DMS53 (cell line): ENCODE measurements around the gene NSMCE1.
"Not testable (repeated sequence)": the region's sequence is repeated elsewhere in the genome, so short reads cannot be mapped to it uniquely, and the experiment has no call there.

Experiments used
- DNase-seq: peaks from one replicate; lab custom pipeline; 2025; lab: John Stamatoyannopoulos, UW

The NSMCE1 gene

DNA sequence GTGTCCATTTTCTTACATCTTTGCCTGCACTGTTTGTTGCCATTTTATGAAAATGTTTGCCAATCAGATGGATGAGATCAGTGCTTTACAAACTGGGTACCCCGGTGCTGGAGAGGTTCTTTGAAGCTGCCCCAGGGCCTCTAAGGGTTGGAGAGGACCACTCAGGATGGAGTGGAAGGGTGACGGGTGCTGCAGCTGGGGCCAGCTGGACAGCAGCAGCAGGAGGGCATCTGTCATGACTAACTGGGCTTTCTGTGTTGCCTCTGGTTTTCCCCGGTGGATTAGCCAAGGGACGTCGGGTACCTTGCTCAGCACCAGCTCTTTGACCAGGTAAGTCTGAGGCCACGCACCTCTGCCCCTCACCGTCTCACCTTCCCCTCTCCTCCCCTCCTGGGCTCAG, 52.9 kb downstream of the NSMCE1 start:
- DNase-seq, result no peak

DNA sequence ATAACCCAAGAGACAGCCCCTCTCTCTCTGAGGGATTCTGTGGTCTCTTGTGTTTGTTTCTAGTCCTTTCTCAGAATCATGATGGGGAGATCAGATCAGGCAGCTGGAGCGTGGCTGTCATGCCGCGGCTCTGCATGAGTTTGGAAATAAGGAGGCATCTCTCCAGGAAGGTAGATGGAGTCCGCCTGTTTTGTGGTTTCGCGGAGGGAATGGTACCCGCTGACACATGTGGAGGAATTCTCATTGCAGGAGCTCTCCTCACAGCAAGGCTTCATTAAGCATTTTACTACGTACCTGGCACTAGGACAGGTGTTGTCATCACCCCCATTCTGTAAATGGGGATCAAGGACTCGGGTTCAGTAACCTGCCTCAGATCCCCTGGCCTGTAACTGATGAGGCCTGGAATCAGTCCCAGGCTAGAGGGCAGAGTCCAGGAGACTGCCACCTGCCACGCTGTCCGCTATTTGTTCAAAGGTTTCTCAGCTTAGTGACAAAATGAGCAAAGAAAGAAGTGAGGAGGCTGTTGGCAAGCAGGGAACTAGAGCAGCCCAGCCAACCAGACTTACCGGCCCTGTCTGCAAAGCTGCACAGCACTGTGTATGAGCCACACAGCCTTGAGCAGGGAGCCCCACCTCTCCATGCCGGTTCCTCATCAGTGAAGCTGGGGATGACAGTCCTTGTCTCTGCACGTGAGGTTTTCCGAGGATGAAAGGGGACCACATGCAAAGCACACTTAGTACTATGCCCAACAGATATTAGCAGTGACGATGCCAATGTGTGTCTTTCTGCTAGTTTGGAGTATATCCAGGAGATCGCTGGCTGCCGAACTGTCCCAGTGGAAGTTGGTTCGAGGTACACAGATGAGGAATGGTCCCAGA, 54.2 kb downstream of the NSMCE1 start:
- DNase-seq, result peak; percentile 3

DNA sequence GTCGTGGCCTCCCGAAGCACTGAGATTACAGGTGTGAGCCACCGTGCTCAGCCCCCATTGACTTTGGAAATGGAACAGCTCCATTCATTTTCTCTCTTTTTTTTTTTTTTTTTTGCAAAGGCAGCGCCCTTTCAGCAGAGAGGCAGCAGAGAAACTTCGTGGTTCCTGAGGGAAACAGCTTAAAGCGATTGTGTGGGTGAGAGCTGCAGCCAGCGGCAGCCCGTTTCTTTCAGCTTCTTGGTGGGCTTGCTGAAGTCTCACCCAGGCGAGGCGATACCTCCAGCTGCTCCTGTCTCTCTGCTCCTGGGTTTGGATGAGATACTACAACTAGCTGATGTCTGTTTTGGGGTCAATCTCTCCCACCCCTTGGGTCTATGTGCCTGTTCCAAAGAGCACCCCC, 57.5 kb downstream of the NSMCE1 start:
- no peak for DNase-seq

DNA sequence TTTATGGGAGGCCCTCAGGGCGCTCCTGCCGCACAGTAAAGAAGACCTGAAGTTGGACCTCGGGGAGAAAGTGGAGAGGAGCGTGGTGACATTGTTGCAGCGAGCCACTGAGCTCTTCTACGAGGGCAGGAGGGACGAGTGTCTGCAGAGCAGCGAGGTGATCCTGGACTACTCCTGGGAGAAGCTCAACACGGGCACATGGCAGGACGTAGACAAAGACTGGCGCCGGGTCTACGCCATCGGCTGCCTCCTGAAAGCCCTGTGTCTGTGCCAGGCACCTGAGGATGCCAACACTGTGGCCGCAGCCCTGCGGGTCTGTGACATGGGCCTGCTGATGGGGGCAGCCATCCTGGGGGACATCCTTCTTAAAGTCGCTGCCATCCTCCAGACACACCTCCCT, 58.4 kb downstream of the NSMCE1 start:
- no peak for DNase-seq

DNA sequence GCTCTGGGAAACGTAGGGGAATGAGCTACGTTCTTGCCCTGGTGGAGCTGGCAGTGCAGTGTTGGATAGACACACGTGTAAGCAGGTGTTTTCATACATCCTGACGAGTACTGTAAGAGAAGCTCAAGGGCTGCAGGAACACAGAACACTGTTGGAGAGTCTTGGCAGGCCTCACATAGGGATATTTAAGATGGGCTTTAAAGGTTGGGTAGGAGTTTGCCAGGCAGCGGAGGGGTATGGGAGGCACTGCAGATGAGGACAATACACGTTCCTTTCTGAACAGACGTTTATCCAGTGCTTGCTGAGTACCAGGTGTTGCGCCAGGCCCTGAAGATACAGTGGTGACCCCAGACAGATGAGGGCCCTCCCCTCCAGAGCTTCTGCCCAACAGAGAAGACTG, 59.0 kb downstream of the NSMCE1 start:
- no peak for DNase-seq

DNA sequence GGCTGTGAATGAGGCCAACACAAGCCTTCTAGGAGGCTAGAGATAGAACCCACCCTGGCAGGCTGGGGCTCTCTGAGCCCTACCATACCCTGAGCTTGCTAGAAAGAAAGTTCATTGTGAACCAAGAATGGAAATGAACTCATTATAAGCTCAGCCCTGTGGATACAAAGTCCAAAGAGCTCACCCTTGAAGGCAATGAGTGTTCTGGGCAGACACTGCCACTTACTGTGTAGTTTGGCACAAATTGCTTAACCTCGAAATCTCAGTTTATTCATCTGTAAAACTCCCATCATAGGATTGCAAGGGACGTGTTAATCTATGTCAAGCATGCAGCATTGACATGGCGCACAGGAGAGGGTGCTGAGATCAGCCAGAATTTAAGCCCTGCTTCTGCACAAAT, 59.8 kb downstream of the NSMCE1 start:
- no peak for DNase-seq

DNA sequence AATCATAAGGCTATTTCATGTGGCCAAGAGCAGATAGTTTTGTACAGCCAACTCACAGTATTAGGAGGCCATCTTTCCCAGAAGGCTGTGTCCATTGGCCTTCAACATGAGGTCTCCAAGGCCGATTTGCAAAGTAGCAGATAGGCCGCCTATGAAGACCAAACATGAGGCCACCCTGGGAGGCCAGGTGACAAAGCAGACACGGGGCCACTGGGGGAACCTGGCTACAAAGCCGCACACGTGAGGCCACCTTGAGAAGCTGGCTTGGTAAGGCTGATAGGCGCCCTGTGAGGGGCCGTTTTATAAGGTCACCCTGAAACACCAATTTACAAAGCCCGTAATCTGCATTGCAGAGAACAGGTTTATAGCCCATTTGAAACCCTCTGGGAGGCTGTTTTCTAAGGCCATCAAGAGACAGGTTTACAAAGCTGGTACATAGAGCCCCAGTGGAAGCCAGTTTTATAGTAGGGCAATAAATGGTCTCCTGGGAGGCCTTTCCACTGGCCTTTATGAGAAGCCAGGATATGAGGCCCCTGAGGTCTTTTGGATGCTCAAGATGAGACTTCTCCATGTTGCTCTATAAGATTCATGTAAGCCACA, 60.4 kb downstream of the NSMCE1 start:
- DNase-seq, result no peak

DNA sequence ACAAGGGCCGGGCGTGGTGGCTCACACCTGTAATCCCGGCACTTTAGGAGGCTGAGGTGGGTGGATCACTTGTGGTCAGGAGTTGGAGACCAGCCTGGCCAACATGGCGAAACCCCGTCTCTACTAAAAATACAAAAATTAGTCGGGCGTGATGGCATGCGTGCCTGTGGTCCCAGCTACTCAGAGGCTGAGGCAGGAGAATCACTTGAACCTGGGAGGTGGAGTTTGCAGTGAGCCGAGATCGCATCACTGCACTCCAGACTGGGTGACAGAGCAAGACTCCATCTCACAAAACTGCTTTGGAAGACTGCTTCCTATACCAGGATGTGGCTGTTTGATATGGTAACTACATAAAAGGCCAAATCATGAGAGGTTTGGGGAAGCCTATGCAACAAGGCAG, 61.5 kb downstream of the NSMCE1 start:
- not testable (repeated sequence) for DNase-seq

DNA sequence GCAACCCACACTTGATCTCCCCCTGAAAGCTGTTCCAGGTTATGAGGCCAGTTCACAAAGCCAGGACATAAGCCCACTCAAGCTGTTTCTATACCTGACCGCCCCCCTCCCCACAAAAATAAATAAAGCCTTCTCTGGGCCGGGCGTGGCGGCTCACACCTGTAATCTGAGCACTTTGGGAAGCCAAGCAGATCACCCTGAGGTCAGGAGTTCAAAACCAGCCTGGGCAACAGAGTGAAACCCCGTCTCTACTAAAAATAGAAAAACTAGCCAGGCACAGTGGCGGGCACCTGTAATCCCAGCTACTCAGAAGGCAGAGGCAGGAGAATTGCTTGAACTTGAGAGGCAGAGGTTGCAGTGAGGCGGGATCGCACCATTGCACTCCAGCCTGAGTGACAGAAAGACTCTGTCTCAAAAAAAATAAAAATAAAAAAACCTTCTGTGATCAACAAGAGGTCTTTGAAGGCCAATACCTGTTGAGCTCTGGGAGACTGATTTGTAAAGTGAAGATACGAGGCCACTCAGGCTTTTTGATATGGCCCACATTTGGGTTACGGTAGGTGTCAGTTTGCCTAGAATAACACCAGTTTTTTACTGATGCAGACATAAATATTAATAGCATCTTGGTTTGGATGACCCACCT, 63.0 kb downstream of the NSMCE1 start:
- no peak for DNase-seq

DNA sequence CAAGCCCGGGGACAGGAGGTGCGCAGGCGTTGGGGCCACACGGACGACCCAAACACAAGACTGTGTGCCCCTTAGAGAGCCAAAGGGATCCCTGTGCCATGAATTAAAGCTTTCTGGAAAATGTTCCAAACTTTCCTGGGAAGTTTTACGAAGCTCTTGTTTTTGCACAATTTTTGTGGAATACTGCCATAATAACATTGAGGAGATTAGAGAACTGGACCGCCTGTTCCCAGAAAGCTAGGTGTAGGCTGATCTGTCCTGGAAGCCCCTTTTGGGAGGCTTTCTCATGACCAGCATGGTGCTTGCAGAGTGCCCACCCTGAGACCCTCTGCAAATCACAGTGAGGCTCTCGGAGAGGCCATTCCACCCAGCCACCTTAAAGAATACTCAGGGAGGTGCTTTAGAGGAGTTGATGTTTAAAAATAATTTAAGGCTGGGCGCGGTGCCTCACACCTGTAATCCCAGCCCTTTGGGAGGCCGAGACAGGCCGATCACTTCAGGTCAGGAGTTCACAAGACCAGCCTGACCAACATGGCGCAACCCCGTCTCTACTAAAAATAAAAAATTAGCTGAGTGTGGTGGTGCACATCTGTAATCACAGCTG, 64.2 kb downstream of the NSMCE1 start:
- DNase-seq, result no peak

DNA sequence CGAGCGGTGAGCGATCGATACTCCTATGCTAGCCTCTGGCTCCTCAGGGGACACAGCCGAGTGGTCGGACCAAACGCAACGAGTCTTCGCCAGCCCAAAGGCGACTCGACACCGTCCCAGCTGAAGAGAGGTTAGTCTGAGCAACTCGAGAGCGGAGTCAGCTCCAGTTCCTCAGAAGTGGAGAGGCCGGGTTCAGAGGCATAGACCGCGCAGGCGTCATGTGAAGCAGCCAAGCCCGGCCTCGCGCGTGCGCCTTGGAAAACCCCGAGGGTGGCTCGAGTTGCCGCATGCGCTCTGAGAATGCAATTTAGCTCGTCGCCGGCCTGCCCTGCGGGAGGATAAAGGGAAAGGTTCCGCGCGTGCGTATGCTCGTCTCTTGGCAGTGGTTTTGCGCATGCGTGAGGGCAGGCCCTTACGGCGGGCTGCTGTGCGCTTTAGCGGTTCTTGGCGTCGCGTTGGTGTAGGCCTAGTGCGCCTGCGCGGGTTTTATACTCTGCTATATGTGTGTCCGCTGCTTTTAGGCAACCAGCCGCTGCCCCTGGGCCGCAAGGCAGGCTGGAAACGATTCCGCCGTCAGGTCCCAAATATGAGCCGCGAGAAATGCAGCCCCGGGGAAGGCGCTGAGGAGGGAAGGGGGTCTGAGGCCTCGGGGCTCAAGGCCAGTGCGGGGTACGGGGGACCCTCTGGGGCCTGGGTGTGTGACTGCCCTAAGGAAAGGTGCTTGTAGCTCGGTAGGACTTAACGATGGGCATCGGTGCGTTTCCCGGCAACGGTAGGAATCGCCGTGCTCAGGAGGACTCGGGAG, 64.9 kb downstream of the NSMCE1 start, which contains the start of gene KDM8:
KDM8 (plus strand) TSS at position 20 of the 805 bp plus-strand sequence. CDS start 6,598 bp downstream, outside the sequence.
- peak; percentile 99 for DNase-seq

DNA sequence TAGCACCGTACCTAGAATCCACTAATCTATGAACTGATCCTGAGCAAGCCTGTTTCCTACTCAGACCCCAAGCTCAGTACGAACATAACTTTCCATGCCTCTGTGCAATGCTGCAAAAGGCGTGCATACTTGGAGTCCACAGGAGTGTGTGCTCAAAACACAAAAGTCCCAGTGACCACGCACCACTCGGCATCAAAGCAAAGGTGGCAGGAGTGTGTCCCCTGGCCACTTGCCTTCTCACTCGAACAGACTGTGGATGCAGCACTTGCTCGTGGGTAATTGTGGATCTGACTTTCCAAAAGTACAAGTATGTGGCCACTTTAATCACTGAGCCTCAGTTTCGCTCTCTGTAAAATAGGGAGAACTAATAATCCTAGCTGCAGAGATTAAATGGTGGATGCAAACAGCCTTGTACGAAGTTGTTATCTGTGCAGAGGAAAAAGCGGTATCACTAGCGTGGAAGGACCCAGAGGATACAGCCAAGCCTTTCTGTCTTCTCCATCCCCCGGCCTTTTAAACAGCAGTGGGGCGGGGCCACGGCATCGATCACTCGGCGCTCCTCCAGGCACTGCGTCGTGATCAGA, 65.6 kb downstream of the NSMCE1 start:
- peak; percentile 94 for DNase-seq

DNA sequence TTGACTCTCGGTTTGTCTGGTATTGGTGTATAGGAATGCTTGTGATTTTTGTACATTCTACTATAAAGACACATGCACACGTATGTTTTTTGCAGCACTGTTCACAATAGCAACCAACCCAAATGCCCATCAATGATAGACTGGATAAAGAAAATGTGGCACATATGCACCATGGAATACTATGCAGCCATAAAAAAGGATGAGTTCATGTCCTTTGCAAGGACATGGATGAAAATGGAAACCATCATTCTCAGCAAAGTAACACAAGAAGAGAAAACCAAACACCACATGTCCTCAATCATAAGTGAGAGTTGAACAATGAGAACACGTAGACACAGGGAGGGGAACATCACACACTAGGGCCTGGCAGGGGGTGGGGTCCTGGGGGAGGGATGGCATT, 67.7 kb downstream of the NSMCE1 start:
- not testable (repeated sequence) for DNase-seq

DNA sequence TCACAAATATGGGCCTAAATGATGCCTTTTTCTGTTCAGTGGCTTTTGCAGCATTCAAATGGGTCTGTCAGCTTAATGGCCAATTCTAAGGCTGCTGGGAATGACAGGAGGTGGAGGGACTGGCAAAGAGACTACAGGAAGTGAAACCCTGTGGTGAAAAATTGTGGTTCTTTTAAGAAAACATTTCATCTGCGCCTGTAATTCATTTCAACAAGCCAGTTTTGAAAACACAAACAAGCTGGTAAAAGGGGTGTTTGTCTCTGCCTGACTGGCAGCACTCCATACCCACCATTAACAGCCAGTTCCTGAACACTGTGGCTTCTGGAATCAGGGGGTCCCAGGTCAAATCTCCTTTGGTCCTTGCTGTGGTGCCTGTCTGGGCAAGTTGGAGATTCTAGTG, 68.8 kb downstream of the NSMCE1 start:
- no peak for DNase-seq

DNA sequence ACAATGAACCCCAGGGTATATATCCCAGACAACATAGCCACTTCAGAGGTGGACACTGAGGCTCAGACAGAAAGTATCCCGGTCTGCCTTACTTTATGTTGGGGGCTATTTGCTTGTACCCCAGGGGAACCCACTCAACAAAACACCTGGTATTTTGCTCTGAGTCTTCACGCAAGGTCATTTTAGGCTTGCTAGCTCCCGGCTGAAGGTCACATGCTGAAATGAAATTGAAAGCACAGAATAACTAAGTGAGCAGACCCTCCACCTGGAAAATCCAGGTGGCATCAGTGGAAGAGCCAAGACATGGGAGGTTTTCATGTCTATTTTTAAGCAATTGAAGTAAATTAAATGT, 69.4 kb downstream of the NSMCE1 start:
- DNase-seq, result no peak

DNA sequence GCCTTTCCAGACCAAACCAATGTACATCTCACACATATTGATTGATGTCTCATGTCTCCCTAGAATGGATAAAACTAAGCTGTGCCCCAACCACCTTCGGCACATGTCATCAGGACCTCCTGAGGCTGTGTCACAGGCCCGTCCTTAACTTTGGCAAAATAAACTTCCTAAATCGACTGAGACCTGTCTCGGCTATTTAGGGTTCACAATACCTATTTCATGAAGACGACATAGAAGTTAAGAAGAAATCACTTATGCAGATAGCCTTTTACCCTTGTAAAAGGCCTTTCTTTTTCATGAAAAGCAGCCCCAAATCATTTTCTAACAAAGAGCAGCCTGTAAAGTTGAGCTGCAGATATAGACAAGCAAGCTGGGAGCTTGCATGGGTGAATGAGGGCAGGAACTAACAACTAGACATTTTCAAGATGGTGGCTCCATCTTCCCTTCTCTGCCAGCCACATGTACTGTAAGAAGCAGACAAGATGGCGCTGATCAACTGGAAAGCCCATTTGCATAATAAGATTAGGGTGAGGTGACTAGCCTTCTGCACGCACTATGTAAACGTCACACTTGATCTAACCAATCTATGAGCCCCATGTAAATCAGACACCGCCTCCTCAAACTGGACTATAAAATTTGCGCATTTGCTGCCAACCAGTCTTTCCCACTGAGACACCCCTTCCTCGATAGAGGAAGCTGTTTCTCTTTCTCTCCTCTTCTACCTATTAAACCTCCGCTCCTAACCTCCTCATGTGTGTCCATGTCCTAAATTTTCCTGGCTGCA, 69.9 kb downstream of the NSMCE1 start:
- DNase-seq, result peak; percentile 15

DNA sequence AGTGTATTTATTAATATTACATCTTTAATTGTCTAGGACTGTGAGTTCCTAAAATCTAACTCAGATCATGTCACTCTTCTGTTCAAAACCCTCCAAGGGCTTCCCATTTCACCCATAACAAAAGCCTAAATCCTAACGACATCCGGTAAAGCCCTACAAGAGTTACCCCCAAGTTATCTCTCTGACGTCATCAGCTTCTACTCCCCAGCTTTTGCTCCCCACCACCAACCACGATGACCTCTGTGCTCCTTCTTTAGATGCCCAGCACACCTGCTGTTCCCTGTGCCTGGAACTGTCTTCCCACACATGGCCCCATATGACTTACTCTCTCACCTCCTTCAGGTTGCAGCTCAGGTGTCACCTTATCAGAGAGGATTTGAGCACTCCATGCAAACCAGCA, 71.6 kb downstream of the NSMCE1 start:
- no peak for DNase-seq

DNA sequence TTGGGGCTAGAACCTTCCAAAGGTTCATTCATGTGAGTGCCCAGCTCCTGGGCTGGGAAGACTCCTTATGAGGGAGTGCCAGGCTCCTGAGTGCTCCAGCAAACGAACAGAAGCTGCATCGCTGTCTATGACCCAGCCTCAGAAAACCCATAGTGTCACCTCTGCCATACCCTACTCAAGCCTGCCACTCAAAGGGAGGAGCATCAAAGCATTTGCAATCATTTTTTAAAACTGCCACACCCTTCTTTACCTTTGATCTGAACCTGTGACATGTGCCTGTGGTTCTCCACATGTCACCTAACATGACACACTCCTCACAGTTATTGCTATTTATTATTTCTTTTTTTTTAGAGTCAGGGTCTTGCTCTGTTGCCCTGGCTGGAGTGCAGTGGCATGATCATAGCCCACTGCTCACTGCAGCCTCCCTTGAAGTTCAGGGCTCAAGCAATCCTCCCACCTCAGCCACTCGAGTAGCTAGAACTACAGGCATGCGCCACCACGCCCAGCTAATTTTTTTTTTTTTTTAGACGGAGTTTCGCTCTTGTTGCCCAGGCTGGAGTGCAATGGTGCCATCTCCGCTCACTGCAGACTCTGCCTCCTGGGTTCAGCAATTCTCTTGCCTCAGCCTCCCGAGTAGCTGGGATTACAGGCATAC, 72.5 kb downstream of the NSMCE1 start:
- DNase-seq, result no peak

DNA sequence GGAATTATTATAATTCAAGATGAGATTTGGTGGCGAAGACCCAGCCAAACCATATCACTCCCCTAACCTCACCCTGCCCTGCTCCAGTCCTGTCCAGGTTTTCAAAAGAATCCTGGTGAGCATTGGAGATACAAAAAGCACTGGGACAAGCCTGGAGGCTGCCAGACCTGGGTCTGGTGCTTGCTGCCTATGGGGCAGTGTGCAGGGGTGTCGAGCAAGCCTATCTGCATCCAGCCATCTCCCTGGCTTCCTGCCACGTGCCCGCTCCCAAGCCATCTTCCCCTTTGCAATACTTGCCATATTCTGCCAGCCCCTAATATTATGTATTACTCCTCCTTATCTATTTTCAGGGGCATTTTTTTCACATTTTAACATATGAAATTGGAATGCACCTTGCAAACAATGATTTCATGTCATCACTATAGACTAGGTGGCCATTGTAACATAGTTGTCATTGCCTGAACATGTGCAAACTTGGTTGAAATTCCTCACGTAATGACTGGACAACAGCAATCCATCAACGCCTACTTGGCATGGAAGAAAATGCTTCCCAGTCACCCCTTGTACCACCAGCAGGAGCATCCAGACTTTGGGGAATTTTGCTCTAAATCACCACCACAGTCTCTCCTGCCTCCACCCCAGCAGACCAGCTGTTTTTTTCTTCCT, 73.4 kb downstream of the NSMCE1 start:
- DNase-seq, result no peak
